ENCODE measurements around the gene COL18A1. TPM values are rescaled to one million over a fixed set of nuclear protein-coding genes. Genes with fewer than 3 reads are reported as not detected.

COL18A1 gene
- total RNA-seq, 4 donors from 2014 or later: 19.3 to 121 (median 23.3) TPM

DNA sequence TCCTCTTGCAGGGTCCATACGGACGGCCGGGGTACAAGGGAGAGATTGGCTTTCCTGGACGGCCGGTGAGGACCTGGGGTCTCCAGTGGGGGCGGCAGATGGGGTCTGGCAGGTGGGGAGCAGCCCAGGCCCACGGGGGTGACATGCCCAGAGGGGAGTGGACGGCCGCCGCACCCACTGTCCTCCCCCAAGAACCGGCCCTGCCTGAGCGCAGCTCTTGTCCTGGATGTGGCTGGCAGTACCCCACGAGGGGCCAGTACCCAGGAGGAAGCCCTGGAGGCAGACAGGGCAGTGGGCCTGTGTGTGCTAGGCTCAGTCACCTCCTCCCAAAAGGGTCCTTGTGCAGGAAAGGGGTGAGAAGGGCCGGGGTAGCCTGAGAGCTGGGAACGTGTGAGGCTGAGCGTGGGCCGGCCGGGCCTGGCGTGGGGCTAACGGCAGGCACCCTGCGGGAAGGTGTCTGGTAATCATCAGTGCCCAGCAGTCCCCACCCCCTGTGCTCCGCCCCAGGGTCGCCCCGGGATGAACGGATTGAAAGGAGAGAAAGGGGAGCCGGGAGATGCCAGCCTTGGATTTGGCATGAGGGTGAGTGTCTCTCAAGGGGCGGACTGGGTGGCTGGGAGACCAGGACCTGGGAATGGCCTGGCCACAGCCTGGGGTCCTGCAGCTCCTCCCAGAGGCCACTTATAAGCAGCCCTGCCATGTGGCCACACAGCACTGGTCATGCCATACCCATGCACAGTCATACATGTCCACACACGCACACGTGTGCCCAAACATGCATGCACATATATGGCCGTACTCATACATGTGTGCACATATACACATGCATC is 90.1 kb downstream of the COL18A1 start:
- H3K36me3 ChIP-seq: no peaks in the 10 kb centered on the region
- DNase-seq: no peak
- no peak overlapping the region for H3K4me3 ChIP-seq
- no peaks in the 10 kb centered on the region for H3K27me3 ChIP-seq
- 82% methylated on average over 25 of the region's 30 CpGs; no CpG with 5 or more reads in 1 of the 2 donors for WGBS, 2 donors (ENCODE audit: low coverage in 1 of 2)
- intact Hi-C loops (cut with DNase I; ENCODE audit: low total_unique reads): no loop called here
- H3K4me1 ChIP-seq: no peaks in the 10 kb centered on the region
- no peaks in the 10 kb centered on the region for H3K9me3 ChIP-seq
- TF ChIP-seq POLR2A (IDR thresholded peaks at IDR 0.05): no peak
- no peak for TF ChIP-seq EP300 (IDR thresholded peaks at IDR 0.05; ENCODE audit: low read depth)
- TF ChIP-seq, protein P1, sequence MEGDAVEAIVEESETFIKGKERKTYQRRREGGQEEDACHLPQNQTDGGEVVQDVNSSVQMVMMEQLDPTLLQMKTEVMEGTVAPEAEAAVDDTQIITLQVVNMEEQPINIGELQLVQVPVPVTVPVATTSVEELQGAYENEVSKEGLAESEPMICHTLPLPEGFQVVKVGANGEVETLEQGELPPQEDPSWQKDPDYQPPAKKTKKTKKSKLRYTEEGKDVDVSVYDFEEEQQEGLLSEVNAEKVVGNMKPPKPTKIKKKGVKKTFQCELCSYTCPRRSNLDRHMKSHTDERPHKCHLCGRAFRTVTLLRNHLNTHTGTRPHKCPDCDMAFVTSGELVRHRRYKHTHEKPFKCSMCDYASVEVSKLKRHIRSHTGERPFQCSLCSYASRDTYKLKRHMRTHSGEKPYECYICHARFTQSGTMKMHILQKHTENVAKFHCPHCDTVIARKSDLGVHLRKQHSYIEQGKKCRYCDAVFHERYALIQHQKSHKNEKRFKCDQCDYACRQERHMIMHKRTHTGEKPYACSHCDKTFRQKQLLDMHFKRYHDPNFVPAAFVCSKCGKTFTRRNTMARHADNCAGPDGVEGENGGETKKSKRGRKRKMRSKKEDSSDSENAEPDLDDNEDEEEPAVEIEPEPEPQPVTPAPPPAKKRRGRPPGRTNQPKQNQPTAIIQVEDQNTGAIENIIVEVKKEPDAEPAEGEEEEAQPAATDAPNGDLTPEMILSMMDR (IDR thresholded peaks at IDR 0.05): no peak
- no peak for TF ChIP-seq POLR2AphosphoS5 (IDR thresholded peaks at IDR 0.05)
- H3K27ac ChIP-seq: no peak overlapping the region
- in situ Hi-C loops (cut with MboI; ENCODE audit: low pct_ligation_motif_present in 1 of 4, low pct_unique_long_range_greater_than_20kb in 1 of 4, low sequenced_read_pairs in 3 of 4): no loop called here

DNA sequence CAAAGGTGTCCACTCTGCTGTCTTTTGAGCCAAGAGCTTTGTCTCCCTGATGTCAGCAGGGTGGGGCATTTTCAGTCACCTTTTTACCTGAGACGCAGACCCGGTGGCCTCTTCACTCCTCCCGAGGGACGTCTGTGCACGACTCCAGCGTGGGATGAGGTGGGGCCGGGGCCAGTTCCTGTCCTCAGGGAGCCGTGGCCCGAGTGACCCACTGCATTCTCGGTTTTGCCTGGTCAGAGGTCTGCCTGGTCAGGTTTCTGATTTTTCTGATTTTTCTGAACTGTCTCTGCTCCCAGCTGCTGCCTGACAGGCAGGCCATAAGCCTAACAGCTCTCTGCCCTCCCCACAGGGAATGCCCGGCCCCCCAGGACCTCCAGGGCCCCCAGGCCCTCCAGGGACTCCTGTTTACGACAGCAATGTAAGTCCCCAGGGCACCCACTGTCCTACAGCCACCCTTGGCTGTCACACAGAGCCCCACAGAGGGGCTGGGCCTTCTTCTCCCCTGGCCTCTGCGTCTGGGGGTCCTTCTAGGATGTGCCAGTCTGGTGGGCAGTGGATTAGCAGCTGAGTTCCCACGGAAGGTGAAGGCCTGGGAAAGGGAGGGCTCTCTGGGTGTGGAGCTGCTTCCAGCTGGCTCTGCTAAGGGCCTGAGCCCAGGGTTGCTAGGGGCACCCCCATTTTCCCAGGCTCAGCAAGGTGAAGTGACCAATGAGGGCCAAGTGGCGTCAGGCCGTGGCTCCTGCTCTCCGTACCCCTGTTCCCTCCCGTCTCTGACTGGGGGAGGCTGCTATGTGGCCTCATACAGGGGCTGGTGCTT is 91.4 kb downstream of the COL18A1 start:
- intact Hi-C loops (cut with DNase I; ENCODE audit: low total_unique reads) (no loop called here), in situ Hi-C loops (cut with MboI; ENCODE audit: low pct_ligation_motif_present in 1 of 4, low pct_unique_long_range_greater_than_20kb in 1 of 4, low sequenced_read_pairs in 3 of 4) (no loop called here)
- Histone ChIP-seq H3K27ac (no peak overlapping the region), H3K4me3 (no peak overlapping the region), H3K36me3 (no peaks in the 10 kb centered on the region), H3K27me3 (no peaks in the 10 kb centered on the region), H3K4me1 (no peaks in the 10 kb centered on the region), H3K9me3 (no peaks in the 10 kb centered on the region)
- TF ChIP-seq, protein P1 (IDR thresholded peaks at IDR 0.05): no peak
- TF ChIP-seq POLR2AphosphoS5 (IDR thresholded peaks at IDR 0.05) (no peak), POLR2A (IDR thresholded peaks at IDR 0.05) (no peak), EP300 (IDR thresholded peaks at IDR 0.05; ENCODE audit: low read depth) (no peak)
- DNase-seq: no peak
- 77% methylated on average over 18 of the region's 18 CpGs; no CpG with 5 or more reads in 1 of the 2 donors for WGBS, 2 donors (ENCODE audit: low coverage in 1 of 2)

DNA sequence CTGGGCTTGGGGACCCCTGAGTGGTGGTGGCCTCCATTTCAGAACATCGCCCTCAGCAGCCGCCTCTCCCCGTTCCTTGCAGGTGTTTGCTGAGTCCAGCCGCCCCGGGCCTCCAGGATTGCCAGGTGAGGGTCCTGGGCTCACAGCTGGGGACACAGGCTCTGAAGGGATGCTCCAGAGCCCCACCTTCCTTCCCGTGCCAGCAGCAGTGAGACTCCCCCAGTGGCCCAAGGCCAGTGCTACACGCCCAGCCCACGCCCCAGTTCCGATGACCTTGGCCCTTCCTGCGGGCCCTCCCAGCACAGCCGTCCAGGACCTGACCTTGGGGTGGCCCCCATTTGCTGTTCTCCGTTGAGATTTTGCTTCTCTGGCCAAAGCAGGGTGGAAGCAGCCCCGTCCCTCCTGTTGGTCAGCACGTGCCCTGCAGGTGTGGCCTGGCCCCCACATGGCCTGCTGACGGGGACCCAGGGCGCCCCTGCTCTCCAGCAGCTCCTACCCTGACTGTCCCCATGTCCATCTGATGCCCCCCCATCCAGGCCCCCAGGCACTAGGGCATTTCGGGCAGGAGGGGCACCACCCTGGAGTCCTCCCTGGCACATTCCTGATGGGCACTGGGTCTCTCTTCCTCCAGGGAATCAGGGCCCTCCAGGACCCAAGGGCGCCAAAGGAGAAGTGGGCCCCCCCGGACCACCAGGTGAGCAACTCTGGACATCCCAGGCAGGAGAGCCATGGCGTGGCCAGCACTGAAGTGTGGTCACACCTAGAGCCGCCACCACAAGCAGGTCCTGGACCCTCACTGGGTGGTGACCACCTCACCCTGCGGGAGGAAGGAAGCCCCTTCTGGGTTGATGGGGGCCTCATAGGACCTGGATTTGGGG is 92.2 kb downstream of the COL18A1 start:
- TF ChIP-seq POLR2AphosphoS5 (IDR thresholded peaks at IDR 0.05) (no peak), POLR2A (IDR thresholded peaks at IDR 0.05) (no peak), EP300 (IDR thresholded peaks at IDR 0.05; ENCODE audit: low read depth) (no peak)
- TF ChIP-seq, protein P1 (IDR thresholded peaks at IDR 0.05): no peak
- no peaks in the 10 kb centered on the region for H3K9me3 ChIP-seq
- H3K4me3 ChIP-seq: no peak overlapping the region
- intact Hi-C loops (cut with DNase I; ENCODE audit: low total_unique reads): no loop called here
- no peaks in the 10 kb centered on the region for H3K4me1 ChIP-seq
- in situ Hi-C loops (cut with MboI; ENCODE audit: low pct_ligation_motif_present in 1 of 4, low pct_unique_long_range_greater_than_20kb in 1 of 4, low sequenced_read_pairs in 3 of 4): no loop called here
- no peak overlapping the region for H3K27ac ChIP-seq
- WGBS, 2 donors (ENCODE audit: low coverage in 1 of 2): 70% methylated on average over 16 of the region's 22 CpGs; no CpG with 5 or more reads in 1 of the 2 donors
- no peaks in the 10 kb centered on the region for H3K36me3 ChIP-seq
- DNase-seq: no peak
- no peaks in the 10 kb centered on the region for H3K27me3 ChIP-seq

Measured in transverse colon (tissue), 4 donors.